DMS153 (cell line): Measurements from ENCODE around the gene VAV2.

Experiments used
- DNase-seq: peaks from one replicate; lab custom pipeline; 2025; lab: John Stamatoyannopoulos, UW

Gene VAV2

GRCh38 chr9:133991964-133992779 lies at the start of gene VAV2:
Gene VAV2 (minus strand): TSS chr9:133992324. CDS start chr9:133992278, 46 bp downstream.
- no peak for DNase-seq

GRCh38 chr9:134041649-134041962 lies 49.5 kb upstream of the VAV2 start:
- no peak for DNase-seq

GRCh38 chr9:134040781-134041648 lies 48.9 kb upstream of the VAV2 start:
- DNase-seq: no peak

- no peak for DNase-seq
Observed at GRCh38 chr9:134040176-134040565, 48.0 kb upstream of the VAV2 start.

GRCh38 chr9:134039386-134040175 lies 47.5 kb upstream of the VAV2 start:
- no peak for DNase-seq

- DNase-seq: no peak
Observed at GRCh38 chr9:134037641-134038040, 45.5 kb upstream of the VAV2 start.

GRCh38 chr9:134036130-134036529 lies 44.0 kb upstream of the VAV2 start:
- DNase-seq: no peak

GRCh38 chr9:134035041-134036039 lies 43.2 kb upstream of the VAV2 start:
- DNase-seq: no peak

GRCh38 chr9:134034215-134035040 lies 42.3 kb upstream of the VAV2 start:
- no peak for DNase-seq

GRCh38 chr9:134033516-134034214 lies 41.5 kb upstream of the VAV2 start:
- DNase-seq: no peak

- DNase-seq: no peak
Observed at GRCh38 chr9:134032456-134033222, 40.5 kb upstream of the VAV2 start.

GRCh38 chr9:134031783-134032182 lies 39.7 kb upstream of the VAV2 start:
- DNase-seq: no peak

GRCh38 chr9:134030821-134031470 lies 38.8 kb upstream of the VAV2 start:
- DNase-seq: no peak

GRCh38 chr9:134029248-134030226 lies 37.4 kb upstream of the VAV2 start:
- DNase-seq: no peak

- no peak for DNase-seq
Observed at GRCh38 chr9:134028575-134029247, 36.6 kb upstream of the VAV2 start.

- no peak for DNase-seq
Observed at GRCh38 chr9:134028076-134028475, 36.0 kb upstream of the VAV2 start.

GRCh38 chr9:134027561-134027960 lies 35.4 kb upstream of the VAV2 start:
- no peak for DNase-seq
